Esophagus squamous epithelium (tissue), 5 donors: ENCODE measurements around the gene FAT4. TPM values are rescaled to one million over a fixed set of nuclear protein-coding genes. Genes with fewer than 3 reads are reported as not detected.

Experiments
- DNase-seq: peaks from one replicate; lab custom pipeline; 2025; lab: John Stamatoyannopoulos, UW
- H3K27ac ChIP-seq, 4 donors: fragments of 200-600 bp; sonication (generic); one replicate each; pipeline ENCODE4 v1.5.1; 2016 to 2019; ENCODE audit warnings: mild to moderate bottlenecking in 1 of 4
- H3K27me3 ChIP-seq, 4 donors: fragments of 200-600 bp; sonication (generic); 1 replicate in 3 of 4; 2 replicates in 1 of 4; pipeline versions ENCODE4 v1.5.1 to v1.6.0; 2017 to 2021; ENCODE audit warnings: antibody characterized with exemption in 1 of 4
- H3K36me3 ChIP-seq, 3 donors: fragments of 200-600 bp; sonication (generic); one replicate each; pipeline ENCODE4 v1.5.1; 2016 to 2019
- H3K4me1 ChIP-seq, 3 donors: fragments of 200-600 bp; sonication (generic); one replicate each; pipeline ENCODE4 v1.5.1; 2017 to 2019
- H3K4me3 ChIP-seq, 4 donors: fragments of 200-600 bp; sonication (generic); 1 replicate in 3 of 4; 2 replicates in 1 of 4; pipeline ENCODE4 v1.5.1; 2016 to 2019; ENCODE audit warnings: mild to moderate bottlenecking in 2 of 4, moderate library complexity in 1 of 4
- H3K9me3 ChIP-seq, 3 donors: fragments of 200-600 bp; sonication (generic); one replicate each; pipeline ENCODE4 v1.5.1; 2016 to 2019
- POLR2A ChIP-seq, 4 donors: fragments of 450-650 bp; IDR thresholded peaks; one replicate each; pipeline ENCODE4 v1.6.1; 2017; ENCODE audit warnings: antibody characterized with exemption in 4 of 4, mild to moderate bottlenecking in 4 of 4, moderate library complexity in 3 of 4
- WGBS, 2 donors: methylation state at CpG; one replicate each; pipeline ENCODE4 v1.1.5; 2018; 5-methylcytosine and 5-hydroxymethylcytosine counted together
- intact Hi-C: fragments of 100-400 bp; cut with DNase I; formaldehyde crosslinking; loops from one replicate; pipeline ENCODE4 v1.15.0; 2022
- total RNA-seq, 4 donors: library from RNA; depleted of rRNA; stranded (reverse); fragments of >200 nt; gene quantifications; one replicate each; pipeline ENCODE4 v1.1.0, GENCODE V29; 2016
- TF ChIP-seq, protein P1 (sequence below), 6 experiments: fragments of 450-650 bp in 4 of 6; fragments of 200-600 bp in 2 of 6; sonication (generic) in 2 of 6; IDR thresholded peaks; one replicate each; pipeline ENCODE4 v1.5.1; 2016 to 2019; ENCODE audit warnings: antibody characterized with exemption in 6 of 6, mild to moderate bottlenecking in 4 of 6, moderate library complexity in 4 of 6
- donor health status: DM: yes; HTN: yes; CAD: no.

The FAT4 gene
- total RNA-seq, 4 donors from 2014 or later = 0.61 to 18.5 (median 2.8) TPM

- Histone ChIP-seq H3K27me3 (no peaks in the 10 kb centered on the region), H3K9me3 (no peaks in the 10 kb centered on the region), H3K27ac (no peak overlapping the region), H3K4me3 (no peak overlapping the region), H3K4me1 (peaks cover 6 to 32% (median 6%) of the 10 kb centered on the region in 3 donors), H3K36me3 (no peaks in the 10 kb centered on the region)
- TF ChIP-seq, protein P1, sequence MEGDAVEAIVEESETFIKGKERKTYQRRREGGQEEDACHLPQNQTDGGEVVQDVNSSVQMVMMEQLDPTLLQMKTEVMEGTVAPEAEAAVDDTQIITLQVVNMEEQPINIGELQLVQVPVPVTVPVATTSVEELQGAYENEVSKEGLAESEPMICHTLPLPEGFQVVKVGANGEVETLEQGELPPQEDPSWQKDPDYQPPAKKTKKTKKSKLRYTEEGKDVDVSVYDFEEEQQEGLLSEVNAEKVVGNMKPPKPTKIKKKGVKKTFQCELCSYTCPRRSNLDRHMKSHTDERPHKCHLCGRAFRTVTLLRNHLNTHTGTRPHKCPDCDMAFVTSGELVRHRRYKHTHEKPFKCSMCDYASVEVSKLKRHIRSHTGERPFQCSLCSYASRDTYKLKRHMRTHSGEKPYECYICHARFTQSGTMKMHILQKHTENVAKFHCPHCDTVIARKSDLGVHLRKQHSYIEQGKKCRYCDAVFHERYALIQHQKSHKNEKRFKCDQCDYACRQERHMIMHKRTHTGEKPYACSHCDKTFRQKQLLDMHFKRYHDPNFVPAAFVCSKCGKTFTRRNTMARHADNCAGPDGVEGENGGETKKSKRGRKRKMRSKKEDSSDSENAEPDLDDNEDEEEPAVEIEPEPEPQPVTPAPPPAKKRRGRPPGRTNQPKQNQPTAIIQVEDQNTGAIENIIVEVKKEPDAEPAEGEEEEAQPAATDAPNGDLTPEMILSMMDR (IDR thresholded peaks at IDR 0.05) = no peak
- TF ChIP-seq POLR2A (IDR thresholded peaks at IDR 0.05) = no peak
- WGBS, 2 donors = 78 to 79% methylated on average over 5 of the region's 5 CpGs
- intact Hi-C loops = no loop called here
- no peak for DNase-seq
These were observed 46.5 kb upstream of the FAT4 start for GRCh38 chr4:125268068-125268755.

GRCh38 chr4:125276811-125277210 is 37.9 kb upstream of the FAT4 start:
- H3K9me3 ChIP-seq = no peaks in the 10 kb centered on the region
- intact Hi-C loops = no loop called here
- no peak overlapping the region for H3K4me3 ChIP-seq
- no peak overlapping the region for H3K27ac ChIP-seq
- H3K4me1 ChIP-seq = no peaks in the 10 kb centered on the region
- no peaks in the 10 kb centered on the region for H3K36me3 ChIP-seq
- no peak for DNase-seq
- no peaks in the 10 kb centered on the region for H3K27me3 ChIP-seq
- no peak for TF ChIP-seq POLR2A (IDR thresholded peaks at IDR 0.05)
- TF ChIP-seq, protein P1 (IDR thresholded peaks at IDR 0.05) = no peak
- WGBS, 2 donors = 80 to 100% methylated on average over 1 of the region's 1 CpG

DNA sequence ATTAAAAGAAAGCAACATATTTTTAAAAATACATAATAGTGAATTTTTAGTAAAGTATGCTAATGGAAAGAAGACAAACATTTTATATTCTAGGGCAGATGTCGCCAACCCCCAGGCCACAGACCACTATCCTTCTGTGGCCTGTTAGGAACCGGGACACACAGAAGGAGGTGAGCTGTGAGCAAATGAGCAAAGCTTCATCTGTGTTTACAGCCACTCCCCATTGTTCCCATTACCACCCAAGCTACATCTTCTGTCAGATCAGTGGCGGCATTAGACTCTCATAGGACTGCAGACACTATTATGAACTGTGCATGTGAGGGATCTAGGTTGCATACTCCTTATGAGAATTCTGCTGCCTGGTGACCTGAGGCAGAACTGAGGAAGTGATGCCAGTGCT is 37.0 kb upstream of the FAT4 start:
- TF ChIP-seq, protein P1 (IDR thresholded peaks at IDR 0.05) = no peak
- TF ChIP-seq POLR2A (IDR thresholded peaks at IDR 0.05) = no peak
- Histone ChIP-seq H3K27ac (no peak overlapping the region), H3K27me3 (no peaks in the 10 kb centered on the region), H3K9me3 (no peaks in the 10 kb centered on the region), H3K4me3 (no peak overlapping the region), H3K36me3 (no peaks in the 10 kb centered on the region), H3K4me1 (peaks cover 0 to 1% (median 0%) of the 10 kb centered on the region in 3 donors)
- DNase-seq = no peak
- WGBS, 2 donors = 73 to 94% methylated on average over 3 of the region's 3 CpGs
- intact Hi-C loops = no loop called here

- H3K4me1 ChIP-seq = peaks cover 0 to 11% (median 0%) of the 10 kb centered on the region in 3 donors
- no peaks in the 10 kb centered on the region for H3K27me3 ChIP-seq
- no peak for DNase-seq
- no peak overlapping the region for H3K27ac ChIP-seq
- TF ChIP-seq POLR2A (IDR thresholded peaks at IDR 0.05) = no peak
- TF ChIP-seq, protein P1 (IDR thresholded peaks at IDR 0.05) = no peak
- no peak overlapping the region for H3K4me3 ChIP-seq
- no peaks in the 10 kb centered on the region for H3K9me3 ChIP-seq
- WGBS, 2 donors = 100% methylated on average over 8 of the region's 34 CpGs; no CpG with 5 or more reads in 1 of the 2 donors
- no peaks in the 10 kb centered on the region for H3K36me3 ChIP-seq
- intact Hi-C loops = no loop called here
These were observed 33.8 kb upstream of the FAT4 start for GRCh38 chr4:125280892-125281403.

DNA sequence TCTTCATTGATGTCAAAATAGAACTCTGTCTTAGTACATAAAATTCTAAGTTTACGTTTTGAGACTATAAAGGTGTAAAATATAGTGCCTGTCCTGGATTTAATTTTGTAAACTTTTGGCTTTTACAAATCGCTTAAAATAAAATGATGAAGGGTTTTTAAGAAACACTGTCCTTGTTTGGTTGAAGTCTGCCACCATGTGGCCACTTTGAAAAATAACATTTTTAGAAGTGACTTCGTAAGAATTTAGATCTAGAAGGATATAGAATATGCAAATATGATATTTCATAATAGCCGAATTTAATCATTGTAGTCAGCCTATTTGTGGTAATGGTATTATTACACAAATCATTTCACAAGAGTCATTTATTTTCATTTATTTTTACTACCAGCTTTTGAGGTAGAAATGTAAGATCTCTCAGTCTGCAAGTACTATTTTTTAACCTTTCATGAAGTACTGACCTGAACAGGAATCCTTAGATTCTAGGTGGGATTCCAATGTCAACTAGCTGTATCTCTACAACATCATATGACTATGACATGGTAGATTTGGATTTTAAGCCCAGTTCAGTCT is 31.0 kb upstream of the FAT4 start:
- TF ChIP-seq, protein P1 (IDR thresholded peaks at IDR 0.05) = peak in 5 of 6 experiments; percentile 24 to 67 (median 53)
- no peak for TF ChIP-seq POLR2A (IDR thresholded peaks at IDR 0.05)
- DNase-seq = no peak
- no peaks in the 10 kb centered on the region for H3K36me3 ChIP-seq
- no peak overlapping the region for H3K4me3 ChIP-seq
- WGBS, 2 donors = 0% methylated on average over 4 of the region's 4 CpGs
- H3K27ac ChIP-seq = no peak overlapping the region
- no peaks in the 10 kb centered on the region for H3K27me3 ChIP-seq
- H3K4me1 ChIP-seq = peaks cover 0 to 11% (median 0%) of the 10 kb centered on the region in 3 donors
- H3K9me3 ChIP-seq = no peaks in the 10 kb centered on the region
- intact Hi-C loops = no loop called here
